ENCODE measurements around the gene GTF3C4.
"Not testable (repeated sequence)": the region's sequence is repeated elsewhere in the genome, so short reads cannot be mapped to it uniquely, and the experiment has no call there.

GTF3C4 gene

DNA sequence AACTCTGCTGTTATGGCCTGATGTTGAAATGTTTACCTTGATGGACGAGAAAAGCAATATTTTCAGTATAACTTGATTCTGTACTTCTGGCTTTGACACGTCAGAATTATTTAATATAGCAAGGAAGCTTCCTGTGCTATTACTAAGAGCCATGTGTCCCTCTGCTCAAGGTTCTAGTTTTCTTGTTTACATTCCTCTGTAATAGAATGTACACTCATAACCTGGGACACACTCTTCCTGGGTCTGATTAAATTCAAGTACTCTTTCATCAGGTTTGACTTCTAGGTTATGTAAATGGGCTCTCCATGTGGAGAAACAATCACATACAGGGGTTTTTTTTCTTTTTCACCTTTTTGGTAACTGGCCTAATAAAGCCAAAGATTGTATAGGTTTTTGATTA is 33.1 kb downstream of the GTF3C4 start:
- no peak for DNase-seq

DNA sequence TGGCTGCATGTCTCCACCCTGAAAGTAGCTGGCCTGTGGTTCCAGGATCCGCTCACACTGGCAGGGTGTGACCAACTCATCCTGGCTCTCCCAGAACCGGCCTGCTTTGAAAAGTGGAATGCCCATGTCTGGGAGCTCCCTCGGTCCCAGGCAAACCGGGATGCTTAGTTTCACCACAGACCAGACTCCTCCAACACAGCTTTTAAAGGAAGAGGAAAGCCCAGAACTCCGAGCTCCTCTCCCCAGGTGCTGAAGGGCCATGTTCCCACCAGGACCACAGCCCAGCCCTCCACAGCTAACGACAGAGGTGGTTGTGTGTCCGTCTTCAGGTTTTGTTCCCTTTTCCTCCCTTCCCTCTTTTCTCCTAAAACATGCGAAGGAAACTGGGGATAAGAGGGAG is 38.0 kb downstream of the GTF3C4 start:
- no peak for DNase-seq

DNA sequence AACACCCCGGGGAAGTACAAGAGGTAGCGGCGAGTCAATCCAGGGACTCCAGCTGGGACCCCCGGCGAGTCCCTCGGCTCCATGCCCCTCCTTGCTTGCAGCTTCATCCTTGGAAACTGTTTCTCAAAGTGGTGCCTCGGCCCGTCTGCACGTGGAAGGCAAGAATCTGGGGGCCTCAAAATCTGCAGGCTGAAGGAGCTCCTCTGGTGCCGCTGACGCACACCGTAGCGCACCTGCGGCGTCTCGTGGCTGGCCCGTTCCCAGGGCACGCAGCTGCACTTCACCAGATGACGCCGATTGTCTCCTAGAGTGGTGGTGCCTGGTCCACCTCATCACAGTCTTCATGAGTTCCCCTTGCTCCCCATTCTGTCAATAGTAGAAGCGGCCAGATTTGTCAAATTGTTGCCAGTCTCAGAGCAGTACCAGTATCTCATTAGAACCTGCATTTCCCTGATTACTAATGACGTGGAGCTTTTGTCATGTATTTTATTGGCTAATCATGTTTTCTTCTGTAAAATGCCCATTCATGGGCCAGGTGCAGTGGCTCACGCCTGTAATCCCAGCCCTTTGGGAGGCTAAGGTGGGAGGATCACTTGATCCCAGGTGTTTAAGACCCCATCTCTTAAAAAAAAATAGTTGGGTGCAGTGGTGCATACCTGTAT is 38.6 kb downstream of the GTF3C4 start:
- DNase-seq = no peak

DNA sequence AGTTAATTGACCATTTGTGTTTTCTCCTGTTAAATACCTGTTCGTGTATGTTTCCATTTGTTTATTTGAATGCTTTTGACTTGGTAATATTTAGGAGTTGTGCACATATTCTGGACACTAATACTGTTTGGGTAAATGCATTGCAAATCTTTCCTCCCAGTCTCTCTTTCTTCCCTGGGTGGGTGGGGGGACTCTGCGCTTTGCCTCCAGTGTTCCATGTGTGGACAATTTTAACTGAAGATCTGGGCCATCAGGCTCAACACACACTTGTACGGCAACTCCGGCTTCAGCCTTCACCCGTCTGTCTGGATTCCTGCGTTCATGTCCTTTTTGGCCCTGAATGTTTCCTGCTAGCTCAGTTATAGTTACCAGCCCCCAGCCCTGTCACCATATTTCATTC is 40.1 kb downstream of the GTF3C4 start:
- DNase-seq = no peak

DNA sequence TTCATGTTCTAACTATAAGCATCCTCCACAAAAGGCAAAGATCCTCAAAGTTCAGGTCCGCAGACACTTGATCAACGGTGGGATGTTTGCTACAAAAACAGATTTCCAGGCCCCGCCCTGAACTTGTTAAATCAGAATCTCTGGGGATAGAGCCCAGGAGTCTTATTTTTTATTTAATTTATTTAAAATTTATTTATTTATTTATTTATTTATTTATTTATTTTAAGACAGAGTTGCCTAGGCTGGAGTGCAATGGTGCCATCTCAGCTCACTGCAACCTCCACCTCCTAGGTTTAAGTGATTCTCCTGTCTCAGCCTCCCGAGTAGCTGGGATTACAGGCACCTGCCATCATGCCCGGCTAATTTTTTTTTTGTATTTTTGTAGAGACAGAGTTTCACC is 40.9 kb downstream of the GTF3C4 start:
- DNase-seq = not testable (repeated sequence)

DNA sequence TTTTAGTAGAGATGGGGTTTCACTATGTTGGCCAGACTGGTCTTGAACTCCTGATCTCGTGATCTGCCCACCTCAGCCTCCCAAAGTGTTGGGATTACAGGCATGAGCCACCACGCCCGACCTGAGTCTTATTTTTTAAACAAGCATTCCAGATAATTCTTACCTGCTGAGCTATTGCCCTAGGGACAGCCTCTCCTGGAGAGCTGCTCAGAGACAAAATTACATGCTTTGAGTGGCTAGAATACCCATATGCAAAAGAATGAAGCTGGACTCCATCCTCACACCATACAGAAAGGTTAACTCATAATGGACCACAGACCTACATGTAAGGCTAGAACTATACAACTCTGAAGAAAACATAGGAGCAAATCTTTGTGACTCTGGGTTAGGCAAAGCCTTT is 41.6 kb downstream of the GTF3C4 start:
- no peak for DNase-seq

DNA sequence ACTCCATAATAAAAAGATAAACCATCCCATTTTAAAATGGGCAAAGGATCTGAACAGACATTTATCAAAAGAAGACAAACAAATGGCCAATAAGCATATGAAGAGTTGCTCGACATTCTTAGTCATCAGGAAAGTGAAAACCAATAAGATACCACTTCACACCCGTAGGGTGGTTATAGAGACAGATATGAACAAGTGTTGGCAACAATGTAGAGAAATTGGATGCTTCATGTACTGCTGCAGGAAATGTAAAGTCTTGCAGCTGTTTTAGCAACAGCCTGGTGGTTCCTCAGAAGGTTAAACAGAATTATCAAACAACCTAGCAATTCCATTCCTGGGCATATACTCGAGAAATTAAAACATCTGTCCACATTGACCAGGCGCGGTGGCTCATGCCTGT is 42.5 kb downstream of the GTF3C4 start:
- no peak for DNase-seq

DNA sequence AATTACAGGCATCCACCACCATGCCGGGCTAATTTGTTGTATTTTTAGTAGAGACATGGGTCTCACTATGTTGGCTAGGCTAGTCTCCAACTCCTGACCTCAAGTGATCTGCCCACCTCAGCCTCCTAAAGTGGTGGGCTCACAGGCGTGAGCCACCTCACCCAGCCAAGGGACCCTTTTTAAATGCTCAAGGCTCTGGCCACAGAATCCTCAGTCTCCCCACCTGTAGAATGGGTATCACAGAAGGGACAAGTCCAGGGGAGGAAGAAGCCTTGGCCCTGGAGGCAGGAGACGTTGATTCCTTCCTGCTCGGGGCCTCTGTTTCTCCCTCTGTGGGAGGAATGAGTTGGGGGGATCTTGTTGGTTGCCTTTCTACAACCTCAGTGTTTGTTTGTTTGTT is 45.7 kb downstream of the GTF3C4 start:
- DNase-seq = no peak

DNA sequence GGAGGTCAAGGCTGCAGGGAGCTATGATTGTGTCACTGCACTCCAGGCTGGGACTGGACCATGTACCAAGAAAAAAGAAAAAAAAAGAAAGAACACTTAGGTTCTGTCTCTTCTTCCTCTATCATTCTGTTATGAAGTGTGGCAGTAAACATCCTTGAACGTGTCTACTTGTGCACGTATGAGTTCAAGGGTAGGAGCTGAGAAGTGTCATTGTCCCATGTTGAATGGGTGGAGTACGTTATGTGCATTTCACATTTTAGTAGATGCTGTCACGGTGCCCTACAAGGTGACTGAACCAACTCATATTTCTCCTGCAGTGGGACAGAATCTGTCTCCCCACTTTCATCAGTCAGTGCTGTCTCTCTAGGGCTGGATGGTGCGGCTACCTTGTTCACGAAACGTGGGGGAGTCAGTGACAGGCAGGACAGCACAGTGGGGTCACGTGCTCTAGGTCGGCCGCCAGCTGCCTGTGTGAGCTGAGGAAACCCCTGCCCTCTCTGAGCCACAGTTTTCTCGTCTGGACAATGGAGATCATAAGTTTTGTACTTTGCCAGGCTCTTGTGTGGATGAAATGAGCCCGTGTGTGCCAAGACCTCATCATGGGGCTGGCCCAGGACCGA is 47.2 kb downstream of the GTF3C4 start:
- DNase-seq = no peak

DNA sequence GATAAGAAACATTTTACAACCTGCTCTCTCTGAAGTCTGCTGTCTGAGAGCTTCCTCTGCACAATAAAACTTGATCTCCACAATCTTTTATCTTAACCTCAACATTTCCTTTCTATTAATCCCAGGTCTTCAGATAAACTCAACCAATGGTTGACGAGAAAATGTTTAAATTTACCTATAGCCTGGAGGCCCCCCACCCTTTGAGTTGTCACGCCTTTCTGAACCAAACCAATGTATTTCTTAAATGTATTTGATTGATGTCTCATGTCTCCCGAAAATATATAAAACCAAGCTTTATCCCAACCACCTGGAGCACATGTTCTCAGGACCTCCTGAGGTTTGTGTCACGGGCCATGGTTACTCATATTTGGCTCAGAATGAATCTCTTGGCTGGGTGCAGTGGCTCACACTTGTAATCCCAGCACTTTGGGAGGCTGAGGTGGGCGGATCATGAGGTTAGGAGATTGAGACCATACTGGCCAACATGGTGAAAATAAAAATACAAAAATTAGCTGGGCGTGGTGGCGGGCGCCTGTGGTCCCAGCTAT is 48.2 kb downstream of the GTF3C4 start:
- DNase-seq = not testable (repeated sequence)

DNA sequence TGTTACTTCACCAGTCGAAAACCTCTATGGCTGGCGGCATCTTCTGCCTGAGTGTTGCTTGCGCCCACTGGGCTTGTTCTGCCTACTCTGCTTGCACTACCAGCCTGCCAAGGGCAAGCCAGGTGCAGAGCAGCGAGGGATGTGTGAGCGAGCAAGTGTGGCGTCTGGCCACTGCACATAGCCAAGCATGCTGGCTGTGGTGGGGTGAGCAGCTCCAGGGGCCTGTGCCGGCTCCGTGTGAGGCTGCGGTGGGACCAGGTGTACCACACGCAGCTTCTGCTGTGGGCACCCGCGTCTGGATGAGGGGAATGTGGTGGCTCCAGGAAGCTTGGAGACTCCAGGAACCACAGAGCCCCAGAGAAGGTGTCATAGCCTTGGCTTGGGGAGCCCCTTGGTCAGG is 51.4 kb downstream of the GTF3C4 start:
- DNase-seq = no peak

DNA sequence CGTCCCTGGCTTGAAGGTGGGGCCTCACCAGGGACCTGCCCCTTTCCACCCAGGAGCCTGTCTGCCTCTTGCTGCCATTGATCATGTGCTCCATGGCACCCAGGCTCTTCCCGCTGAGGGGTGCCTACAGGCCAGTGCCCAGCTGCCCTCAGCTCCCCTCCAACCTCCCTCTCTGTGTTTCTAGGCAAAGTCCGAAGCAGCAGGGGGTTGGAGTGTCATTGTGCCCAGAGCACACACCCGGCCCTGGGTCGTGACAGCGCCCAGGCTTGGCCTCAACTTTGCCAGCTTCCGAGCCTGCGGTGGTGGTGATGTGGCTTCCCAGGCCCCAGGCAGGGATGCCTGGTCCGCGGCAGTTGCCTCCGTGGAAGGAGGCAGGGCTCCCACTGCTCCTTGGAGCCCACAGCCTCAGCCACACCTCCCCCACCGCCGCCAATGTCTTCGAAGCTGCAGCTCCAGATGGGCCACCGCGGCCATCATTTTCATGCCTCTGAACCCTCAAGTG is 52.4 kb downstream of the GTF3C4 start:
- DNase-seq = no peak

DNA sequence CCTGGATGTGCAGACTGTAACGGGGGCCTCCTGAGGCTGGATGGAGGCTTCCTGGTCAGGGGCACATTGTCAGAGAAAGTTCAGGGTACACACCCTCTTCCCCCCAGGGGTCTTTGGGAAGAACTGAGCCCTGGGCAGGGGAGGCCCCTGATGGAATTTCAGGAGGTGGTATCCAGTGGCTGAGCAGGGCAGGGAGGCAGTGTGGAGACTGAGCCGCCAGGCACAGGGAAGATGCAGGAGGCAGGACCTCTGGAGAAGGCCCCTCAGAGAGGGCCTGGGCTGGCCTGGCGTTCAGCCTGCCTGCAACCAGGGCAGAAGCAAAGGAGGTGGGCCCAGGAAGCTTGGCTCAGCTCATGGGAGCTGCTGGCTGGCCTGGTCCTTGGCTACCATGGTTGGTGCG is 53.5 kb downstream of the GTF3C4 start:
- no peak for DNase-seq

DNA sequence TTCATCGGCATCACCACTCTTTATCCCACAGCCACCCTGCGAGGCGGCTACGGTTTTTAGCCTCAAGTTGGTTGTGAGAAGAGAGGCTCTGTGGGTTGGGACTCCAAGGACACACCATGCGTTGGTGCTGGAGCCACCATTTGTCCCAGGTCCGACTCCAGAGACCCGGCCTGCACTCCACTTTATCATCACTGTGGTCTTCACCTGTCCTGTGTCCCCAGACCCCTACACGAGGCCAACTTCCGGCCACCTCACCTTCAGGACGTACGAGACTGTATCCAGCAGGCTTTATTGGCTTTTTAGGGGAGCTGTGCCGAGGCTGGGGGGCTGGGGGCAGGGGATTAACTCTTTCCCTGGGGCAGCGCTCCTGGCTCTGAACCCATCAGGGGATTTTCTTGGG is 55.0 kb downstream of the GTF3C4 start:
- no peak for DNase-seq

DNA sequence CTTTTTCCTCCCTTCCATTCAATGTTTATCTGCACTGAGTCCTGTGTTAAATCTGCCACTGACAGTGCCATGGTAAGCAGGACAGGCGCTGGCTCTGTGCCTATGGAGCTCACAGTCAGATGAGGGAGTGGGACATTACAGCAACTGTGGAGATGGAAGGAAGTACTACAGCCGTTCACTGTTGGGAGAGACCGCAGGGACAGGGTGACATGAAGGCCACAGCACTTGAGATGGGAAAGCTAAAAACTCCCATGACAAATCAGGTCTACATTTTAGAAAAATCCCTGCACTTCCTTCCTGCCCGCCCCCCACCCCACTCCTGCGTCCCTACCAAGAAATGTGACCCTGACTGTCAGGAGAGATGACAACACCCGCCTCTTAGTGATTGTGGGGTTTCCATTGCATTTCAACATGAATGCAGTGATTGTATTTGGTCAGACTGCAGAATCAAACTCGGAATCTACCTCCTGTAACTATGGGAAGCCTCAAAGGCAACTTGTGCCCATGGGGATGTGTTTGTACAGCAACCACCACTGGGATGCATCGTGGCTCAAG is 56.4 kb downstream of the GTF3C4 start:
- DNase-seq = no peak

DNA sequence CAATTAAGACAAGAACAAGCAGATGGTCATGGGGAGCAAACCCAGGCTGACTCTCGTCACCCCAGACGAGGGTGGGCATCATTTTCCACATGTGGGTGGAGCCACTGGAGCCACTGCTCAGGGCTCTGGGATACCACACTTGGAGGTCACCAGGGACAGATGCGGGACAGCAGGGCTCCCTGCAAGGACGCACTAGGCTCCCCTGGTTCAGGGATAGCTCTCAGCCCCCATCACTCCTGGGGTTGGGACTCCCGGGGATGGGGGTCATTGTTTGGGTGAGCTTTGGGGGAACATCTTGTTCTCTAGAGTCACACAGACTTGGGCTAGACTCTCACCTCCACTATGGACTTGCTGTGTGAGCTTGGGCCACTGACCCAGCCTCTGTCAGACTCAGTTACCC is 57.8 kb downstream of the GTF3C4 start:
- DNase-seq = no peak

DNA sequence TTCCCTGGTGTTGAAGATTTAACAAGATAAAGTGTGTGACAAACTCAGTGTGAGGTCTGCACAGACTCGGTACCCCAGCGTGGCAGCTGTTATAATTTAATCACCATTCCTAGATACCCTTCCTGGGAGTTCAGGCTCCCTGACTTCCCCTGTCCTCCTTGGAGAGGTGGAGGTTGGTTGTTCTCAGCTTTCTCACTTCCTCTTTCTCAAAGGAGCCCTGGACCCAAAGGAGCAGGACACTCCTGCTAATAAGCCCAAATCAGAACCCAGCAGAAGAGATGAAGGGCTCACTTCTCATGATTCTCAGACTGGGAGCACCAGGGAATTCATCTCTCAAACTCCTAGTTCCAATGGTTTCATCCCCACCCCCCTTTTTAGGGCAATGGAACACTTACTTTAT is 58.2 kb downstream of the GTF3C4 start:
- no peak for DNase-seq

DNA sequence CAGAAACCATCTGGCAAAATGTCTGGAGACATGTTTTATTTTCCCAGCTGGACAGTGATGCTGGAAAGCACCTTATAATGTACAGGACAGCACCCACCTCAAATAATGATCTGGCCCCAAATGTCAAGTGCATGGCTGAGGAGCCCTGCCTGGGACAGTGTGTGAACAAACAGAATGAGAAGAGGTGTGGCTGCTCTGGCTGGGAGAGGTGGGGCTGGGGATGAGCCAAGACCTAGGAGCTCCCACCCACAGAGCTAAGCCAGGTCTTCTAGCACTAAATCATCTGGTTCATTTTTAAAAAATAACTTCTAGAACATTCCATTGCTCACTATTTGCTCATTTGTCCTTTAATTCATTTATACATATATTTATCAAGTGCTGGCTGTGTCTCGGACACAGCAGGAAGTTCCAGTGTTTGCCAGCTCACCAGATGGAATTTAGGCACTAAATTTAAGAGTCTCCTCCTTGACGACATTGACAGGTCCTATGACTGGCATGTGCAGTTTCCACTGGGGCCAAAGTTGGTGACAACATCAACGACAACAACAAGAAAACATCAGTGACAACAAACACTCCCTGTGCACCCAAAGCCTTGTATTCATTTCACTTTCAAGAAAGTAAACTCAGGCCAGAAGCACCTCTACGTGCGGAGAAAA is 59.1 kb downstream of the GTF3C4 start:
- no peak for DNase-seq

DNA sequence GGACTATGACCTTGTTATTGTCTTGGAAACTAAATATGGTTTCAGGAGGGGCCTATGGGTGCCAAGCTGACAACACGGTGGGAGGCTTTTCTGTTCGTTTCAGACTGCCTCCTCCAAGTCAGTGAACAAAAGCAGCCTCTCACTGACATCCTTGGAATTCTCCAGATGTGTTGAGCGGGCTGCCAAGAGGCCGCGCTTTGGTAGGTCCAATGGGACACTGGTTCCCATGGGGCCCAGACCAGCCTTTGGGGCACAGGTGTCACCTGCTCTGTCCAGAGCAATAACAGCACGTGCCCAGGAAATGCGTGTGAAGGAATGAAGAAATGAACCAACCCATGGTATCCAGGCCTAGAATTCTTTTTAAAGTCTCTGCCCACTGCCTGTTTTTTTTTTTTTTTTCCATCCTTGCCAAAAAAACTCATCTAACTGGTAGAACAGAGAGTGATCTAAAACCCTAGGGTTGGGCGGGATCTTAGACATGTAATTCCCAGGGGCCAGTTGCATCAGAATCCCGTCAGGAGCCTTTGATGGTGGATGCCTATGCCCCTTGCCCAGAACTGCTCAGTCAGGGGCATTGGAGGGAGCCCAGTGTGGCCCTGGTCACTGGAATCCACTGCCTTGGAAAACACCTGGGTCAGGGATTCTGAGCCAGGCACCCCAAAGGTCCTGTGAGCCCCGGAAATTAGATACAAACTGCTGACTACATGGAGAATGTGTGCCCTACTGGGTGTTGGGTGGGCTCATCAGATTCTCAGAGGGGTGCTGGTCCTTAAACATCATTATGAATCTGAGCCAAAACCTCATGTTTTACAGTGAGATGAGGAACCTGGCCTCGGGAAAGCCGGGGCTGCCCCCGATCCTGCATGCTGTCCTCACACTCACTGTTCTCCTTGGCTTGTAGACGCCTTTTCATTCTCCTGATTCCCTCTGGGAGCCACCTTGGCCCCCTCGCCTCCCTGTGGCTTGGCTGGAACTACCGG is 60.1 kb downstream of the GTF3C4 start:
- no peak for DNase-seq

DNA sequence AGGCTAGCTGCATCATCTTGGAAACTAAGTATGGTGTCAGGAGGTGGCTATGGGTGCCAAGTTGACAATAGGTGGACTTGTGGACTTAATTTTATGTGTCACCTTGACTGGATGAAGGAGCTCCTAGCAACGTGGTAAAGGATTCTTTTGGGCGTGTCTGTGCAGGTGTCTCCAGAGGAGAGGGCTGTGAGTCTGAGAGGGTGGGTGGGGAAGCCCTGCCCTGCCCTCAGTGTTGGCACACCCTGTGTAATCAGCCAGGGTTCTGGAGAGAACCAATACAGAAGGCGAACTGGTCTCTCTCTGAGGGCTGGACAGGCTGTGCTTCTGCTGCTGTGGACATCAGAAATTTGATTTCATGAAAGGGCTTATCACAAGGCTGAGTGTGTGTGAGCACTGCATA is 61.0 kb downstream of the GTF3C4 start:
- DNase-seq = no peak

DNA sequence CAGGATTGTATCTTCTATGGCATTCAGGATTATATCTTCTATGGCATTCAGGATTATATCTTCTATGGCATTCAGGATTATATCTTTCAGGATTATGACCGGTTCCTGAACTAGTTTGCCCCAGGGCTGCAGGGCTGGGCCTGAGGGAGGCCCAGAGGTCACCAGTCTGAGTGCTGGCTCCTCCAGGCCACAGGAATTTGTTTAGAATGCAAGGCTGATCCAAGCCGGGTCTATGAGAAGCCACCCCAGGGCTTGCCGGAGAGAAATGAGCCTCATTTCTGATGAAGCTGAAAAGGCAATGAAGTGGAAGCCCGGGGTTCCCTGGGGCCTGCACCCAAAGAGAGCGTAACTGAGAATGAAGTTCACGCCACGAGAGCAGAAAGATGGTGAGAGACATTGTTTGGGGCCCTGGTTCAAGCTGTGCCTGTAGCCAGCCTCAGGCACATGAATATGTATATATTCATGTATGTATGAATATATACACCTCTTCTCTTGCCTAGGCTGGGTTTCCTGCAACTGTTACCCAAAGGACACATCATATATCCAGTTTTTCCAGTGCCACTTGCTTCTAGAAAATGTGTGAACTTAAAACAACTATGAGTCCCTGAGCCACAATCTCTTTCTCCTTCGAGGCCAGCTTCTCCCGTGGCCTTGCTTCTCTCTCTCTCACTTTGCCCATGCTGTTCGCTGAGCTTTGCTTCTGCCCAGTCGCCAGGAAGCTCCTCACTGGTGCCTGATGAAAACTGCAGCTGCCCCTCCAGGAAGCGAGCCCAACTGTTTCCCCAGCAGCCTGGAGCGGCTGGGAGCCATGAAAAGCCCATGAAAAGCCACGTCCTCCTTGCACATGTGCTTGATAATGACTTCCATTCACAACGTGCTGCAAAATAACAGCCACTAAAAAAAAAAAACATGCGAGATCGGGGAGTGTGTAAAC is 62.3 kb downstream of the GTF3C4 start:
- no peak for DNase-seq

Data from stimulated activated CD8-positive, alpha-beta memory T cell treated with anti-CD3 and anti-CD28 coated beads, Interleukin-4, amount 100 ng/mL, for 48 hours (primary cell).